Stimulated activated CD4-positive, alpha-beta T cell treated with anti-CD3 and anti-CD28 coated beads, TNF-alpha, amount 100 ng/mL, for 24 hours (primary cell): ENCODE data around the gene EIF5AL1.
"Not testable (repeated sequence)": the region's sequence is repeated elsewhere in the genome, so short reads cannot be mapped to it uniquely, and the experiment has no call there.

Source experiments
- DNase-seq, 3 experiments: peaks; one replicate each; pipeline ENCODE4 v3.0.0-alpha.2; 2020; ENCODE audit warnings: low read depth in 3 of 3

The EIF5AL1 gene

DNA sequence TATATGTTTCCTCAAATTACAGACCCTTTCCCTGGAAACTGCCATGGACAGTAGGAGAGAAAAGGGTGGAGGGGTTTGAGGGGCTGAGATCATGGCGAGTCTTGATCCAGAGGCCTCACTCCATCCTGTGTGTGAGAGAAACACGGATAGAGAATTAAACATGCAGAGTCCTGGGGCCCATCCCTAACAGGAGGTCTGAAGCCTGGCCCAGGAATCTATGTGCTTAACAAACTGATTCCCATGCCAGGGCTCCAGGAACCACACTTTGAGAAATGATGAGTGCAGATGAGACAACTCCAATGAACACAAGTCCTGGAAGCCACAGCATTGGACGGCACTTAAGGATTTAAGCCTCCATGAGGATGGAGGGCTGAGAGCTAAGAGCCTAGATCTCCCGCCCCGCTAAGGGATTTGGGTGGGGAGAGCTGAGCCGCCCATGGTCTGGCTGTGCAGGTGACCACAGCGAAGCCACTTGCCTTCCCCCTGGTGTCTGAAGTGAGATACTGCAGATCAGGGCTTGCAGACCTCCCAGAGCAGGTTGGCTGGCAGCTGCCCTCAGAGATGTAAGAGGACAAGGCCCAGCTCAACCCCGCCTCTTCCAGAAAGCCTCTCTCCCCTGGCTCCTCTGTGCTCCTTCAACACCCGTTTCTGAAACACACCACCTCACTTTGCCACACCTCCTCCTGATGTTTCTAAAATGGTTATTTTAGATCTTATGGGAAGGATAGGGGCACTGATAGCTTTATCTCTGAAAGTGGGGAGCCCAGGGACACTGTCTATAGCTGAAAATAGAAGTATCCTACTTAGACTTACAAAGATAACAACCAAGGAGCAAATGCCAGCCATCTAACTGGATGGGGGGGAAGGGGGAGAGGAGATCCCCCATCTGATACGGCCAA lies 24.8 kb upstream of the EIF5AL1 start:
- peak; percentile 7 to 15 (median 8) for DNase-seq

DNA sequence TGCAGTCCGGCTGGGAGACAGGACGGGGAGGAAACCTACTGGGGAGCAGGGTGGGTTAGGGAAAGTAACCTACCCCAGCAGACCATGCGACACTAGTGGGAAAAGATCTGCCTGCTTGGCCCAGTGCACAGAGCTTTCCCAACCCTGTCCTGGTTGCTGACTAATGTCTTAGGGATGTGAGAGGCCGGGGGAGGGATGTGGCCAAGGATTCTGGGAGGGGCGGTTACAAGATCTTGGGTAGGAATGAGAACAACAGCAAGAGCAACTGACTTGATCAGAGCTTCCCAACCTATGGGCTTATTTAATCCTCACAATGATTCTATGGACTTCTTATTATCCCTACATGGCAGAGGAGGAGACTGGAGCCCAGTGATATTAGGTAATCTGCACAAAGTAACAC lies 24.0 kb upstream of the EIF5AL1 start:
- no peak for DNase-seq

DNA sequence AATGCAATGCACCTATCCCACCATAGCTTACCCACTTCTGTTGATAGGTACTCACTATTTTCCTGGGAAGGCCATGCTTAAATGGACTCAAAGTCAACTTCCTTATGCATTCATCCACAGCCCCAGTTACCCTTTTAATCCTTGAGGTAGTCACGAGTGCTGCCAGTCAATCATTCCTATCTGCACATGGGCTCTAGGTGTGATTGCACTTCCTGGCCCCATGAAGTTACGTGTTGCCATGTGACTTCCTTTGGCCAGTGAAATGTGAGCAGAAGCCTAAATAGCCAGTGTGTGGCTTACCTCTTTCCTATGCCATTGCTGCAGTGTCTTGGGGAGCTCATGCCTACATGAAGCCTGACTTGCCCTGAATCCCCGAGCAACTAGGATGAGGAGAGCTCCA lies 23.5 kb upstream of the EIF5AL1 start:
- DNase-seq = no peak

DNA sequence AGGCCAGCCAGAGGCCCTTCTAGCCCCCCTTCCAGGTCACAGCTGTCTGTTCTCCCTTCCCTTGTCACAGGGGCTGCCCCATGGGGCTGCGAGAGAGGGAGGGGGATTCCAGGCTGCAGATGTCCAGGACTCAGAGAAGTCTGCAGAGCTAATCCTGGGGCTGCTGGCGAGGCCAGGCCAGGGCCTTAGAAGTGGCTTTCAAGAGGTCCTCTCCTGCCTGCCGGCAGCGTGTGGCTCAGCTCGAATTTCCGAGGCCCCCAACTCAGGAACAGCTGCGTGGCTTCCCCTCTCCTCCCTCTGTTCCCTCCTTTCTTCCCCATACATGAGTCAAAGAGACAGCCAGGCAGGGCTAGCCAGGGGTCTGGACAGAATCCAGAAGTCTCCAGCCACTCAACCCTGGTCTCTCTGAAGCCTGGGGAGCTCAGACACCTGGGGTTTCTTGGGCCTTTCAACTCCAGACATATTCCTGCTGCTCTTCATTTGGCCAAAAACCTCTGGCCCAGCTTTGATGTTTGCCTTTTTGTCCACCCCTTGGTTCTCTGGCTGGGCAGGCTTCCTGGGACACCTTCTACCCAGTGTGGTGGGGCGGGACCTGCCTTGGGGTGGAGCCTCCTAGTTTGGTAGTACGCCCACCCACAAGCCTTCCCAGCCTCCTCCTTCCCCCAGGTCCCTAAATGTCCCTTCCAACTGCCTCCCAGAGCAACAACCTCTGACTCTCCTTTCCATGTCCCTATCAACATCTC lies 21.8 kb upstream of the EIF5AL1 start:
- no peak for DNase-seq

DNA sequence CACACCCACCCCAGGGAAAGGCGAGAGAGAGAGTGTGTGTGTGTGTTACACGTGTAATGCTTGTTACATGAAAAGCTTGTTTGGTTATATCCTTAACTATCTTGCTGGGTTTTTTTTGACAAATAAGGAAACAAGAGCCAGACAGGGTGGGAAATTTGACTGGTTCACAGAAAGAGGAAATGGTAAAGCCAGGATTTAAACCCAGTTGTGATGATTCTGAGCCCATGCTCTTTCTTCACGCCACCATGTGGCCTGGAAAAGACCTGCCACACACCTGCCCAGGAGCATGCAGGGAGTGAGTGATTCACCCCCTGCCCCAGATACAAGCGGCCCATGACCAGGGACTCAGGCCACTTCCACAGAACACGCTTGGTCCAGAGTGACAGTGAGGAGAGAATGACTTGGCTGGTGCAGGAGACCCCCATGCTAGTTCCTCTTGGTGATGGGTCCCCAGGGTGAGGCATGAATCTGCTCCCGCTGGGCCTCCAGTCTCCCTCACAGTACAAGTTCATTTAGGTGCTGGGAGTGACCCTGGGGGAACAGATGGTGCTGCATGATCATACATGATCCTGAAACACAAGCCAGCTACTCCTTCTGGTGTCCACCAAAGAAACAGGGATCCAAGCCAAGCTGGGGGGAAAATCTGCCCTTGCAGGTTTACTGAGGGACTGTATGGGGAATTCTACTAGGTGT lies 21.0 kb upstream of the EIF5AL1 start:
- no peak for DNase-seq

DNA sequence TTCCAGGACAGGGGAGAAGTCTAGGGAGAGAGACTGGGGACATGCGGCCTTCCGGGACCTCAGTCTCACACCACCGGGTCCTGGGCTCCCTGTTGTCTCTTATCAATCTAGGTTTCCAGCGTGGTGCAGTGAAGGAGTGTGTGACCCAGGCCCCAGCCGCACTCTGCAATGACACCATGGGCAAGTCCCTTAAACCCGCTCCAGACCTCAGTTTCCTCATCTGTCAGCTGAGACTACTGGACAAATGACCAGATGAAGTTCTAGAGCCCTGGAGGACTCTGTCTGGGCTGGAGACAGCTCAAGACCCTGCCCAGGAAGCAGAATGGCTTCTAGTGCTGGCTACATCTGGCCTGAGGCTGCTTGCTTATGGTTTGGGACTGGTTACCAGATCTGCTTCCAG lies 20.1 kb upstream of the EIF5AL1 start:
- DNase-seq = no peak

DNA sequence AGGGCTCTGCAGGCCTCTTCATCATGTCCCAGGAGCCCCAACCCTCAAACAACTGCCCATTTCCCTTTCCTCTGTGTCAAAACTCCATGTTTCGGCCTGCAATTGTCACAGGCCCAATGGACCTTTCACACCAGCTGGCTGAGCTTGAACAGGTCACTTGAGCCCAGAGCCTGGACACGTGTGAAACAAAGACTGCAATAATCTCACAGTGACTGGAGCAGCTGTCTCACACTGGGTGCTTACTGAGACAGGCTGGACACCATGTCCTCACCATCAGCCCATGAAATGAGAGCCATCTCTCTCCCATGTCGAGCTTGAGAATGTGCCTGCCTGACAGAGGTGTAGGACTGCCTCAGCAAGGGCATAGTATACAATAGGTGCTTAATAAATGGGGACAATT lies 19.5 kb upstream of the EIF5AL1 start:
- no peak for DNase-seq

DNA sequence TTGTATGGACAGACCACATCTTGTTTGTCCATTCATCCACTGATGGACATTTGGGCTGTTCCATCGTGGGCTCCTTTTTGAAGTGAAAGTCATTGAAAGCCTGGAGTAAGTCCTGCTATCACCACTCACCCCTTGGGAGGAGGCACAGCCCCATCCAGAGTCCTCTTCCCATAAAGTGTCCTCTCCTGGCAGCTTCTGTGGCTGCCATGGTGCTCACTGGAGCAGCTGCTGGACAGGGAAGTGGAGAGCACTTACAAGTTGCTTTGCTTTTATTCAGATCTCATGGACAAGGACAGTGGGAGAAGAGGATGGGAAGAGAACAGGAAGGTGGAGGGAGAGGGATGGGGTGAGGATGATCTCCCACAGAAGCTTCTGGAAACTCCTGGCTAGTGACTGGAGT lies 18.5 kb upstream of the EIF5AL1 start:
- DNase-seq = no peak

DNA sequence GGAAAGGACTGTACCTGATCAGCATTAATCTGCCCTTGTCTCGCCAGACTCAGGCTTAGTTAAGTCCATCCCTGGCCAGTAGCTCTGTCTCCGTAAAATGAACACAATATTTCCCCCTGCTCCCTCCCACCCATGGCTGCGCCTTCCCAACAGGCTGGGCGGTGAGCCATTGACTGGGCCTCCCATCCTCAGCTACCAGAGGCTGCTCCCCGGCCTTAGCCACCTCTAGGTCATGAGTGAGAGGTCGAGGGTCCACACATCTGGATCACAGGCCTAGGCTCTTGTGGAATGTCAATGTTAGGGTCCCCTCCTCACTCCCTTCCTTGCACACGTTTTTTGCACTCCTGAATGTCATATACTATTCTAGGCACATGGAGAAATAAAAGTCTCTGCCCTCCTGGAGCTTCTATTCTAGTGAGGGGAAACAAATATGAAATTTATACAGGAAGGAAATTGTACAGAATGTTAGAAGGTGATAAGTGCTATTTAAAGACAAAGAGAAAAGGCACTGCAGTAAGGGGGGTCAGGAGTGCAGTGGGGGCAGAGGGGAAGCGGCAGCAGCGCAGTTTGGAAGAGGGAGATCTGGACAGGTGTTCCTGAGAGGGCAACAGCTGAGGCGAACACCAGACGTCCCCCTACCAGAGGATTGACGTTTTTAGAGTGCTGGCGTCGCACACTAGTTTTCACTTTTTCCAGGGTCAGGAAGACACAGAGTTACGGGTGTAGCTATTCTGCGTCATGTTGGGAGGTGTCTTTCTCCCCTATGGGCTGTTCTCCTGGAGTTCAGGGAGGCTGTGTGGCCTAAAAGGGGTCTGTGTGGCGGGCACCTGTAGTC lies 17.2 kb upstream of the EIF5AL1 start:
- DNase-seq = no peak

DNA sequence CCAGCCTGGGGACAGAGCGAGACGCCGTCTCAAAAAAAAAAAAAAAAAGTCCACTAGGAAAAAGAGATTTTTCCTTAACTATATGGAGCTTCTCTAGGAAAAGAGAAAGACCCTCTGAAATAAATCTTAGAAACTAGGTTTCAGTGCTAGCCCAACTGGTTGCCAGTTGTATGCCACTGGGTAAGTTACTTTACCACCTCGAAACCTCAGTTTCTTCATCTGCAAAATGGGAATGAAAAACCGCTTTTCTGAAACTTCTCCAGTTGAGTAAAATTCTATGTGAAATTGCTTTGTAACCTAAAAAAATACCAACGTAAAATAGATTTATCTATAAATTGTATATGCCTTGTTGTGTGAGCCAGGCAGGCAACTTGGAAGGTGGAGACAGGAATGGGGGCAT lies 16.5 kb upstream of the EIF5AL1 start:
- DNase-seq = no peak

DNA sequence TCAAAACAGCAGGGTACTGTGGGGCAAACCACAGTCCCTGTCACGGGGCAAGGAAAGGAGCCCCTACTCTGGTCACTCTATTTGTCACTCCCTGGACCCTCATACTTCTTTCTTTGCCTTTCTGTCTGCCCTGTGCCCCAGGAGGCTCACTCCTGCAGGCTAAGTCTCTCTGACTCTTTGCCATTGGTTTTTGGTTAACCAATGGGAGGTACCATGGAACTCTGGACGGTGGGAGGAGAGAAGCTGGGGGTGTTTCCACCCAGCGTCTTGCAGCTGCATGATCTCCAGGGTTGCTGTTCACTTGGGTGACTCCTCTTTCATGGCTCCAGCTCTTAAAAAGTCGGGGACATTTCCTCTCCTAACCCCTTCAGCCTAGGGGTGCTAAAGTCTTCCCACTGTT lies 15.4 kb upstream of the EIF5AL1 start:
- no peak for DNase-seq

DNA sequence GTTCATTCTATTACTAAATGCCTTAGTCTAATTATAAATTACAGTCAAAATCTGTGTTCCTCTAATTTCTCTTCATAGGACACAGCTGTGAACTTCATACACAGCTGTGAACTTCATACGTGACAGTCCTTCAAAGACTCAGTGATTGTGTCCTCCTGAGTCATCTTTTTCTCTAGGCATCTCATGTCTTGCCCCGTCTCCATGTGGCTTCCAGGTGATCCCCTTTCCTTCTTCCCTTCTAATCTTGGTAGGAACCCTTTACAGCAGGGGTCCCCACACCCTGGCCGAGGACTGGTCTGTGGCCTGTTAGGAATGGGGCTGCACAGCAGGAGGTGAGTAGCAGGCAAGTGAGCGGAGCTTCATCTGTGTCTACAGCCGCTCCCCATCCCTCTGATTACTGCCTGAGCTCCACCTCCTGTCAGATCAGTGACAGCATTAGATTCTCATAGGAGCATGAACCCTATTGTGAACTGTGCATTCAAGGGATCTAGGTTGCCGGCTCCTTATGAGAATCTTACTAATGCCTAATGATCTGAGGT lies 14.0 kb upstream of the EIF5AL1 start:
- no peak for DNase-seq

DNA sequence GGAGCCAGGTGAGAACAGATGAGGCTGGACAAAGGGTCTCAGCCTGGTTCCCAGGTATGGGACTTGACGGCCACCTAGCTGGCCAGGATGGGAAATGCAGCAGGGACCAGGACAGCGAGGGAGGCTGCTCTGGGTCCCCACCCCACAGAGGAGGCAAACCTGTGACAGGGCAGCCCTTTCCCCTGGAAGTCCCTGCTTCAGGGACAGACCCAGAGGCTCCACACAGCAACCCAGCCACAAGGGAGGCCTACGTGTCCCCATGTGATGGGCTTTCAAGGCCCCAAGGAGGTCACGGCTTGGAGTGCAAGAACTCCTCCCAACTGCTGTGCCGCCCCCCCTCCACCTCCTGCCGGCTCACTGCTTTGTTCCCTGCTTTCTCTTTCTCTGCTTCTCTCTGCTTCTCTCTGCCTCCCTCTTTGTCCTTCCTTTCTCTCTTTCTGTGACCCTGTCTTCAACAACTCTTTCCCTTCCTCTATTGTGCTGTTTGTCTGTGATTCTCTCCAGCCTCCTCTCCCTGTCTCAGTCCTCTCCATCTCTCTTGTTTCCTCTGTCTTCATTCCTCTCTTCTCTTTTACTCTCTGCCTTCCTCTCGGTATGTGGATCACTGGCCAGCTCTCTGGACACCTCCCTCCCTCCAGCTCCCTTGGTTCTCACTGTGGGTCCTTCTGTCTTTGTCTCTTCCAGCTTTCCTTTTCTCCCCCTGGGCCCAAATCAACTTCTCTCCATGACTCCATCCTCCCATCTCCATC lies 9.6 kb upstream of the EIF5AL1 start:
- DNase-seq = no peak

DNA sequence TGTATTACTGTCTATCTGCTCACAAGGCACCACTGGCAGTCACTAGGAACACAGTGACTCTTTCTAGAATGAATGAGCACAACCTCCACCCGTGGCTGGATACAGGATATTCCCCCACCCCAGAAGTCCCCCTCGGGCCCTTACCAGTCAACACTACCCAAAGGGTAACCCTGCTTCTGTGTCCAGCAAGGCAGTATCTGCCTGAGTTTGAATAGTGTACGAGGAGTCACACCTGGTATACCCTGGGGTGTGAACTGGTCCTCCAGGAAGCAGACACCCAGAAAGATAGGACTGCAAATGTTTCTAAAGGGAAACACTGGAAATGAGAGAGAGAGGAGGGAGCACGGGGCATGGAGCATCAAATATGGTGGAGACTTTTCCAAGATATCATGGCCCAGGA lies 8.5 kb upstream of the EIF5AL1 start:
- DNase-seq = not testable (repeated sequence)

DNA sequence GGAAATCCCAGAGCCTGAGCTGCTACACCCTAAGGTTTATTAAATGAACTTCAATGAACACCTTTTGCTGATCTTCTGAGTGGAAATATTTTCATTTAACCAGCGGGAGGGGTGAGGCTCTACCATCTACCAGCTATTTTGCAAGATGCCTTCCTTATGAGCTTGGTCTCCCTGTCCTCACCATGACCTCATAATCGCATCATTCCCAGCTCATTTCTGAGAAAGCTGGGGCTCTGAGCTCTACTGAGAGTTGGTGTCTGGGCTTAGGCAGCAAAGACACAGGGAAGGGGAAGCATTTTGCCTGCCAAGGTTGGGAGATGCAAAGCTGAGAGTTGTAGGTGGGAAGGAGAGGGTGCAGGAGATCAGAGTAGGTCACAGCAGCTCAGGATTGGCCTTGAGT lies 7.8 kb upstream of the EIF5AL1 start:
- DNase-seq = not testable (repeated sequence)

DNA sequence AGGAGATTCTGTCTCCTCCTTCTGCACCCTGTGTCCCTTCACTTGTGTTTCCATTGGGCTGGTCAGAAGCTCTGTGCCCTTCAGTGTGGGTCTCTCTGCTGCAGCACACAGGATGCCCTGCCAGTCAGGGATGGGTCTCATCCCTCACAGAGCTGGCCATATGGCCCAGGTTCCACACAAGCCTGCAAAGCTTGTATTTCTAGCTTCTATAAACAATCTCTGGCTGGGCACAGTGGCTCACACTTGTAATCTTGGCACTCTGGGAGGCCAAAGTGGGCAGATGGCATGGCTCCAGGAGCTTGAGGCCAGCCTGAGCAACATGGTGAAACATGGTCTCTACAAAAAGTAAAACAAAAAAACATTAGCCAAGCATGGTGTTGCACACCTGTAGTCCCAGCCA lies 7.0 kb upstream of the EIF5AL1 start:
- not testable (repeated sequence) for DNase-seq

DNA sequence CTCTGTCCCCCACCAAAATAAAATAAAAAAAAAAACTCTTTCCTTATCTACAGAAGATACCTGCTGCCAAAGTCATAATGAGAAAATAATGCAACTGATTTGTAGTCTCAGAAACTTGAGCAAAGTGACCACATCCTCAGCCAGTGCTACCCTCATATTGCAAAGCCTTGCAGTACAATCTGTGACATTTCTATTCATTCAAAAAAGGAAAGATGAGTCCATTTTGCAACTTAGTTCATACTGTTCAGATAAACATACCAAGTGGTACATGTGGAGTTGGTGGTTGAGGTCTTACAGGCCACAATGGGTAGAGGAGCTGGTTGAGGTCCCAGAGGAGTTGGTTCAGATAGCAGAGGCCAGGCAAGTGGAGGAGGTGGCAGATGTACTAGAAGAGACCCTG lies 6.5 kb upstream of the EIF5AL1 start:
- DNase-seq = no peak

DNA sequence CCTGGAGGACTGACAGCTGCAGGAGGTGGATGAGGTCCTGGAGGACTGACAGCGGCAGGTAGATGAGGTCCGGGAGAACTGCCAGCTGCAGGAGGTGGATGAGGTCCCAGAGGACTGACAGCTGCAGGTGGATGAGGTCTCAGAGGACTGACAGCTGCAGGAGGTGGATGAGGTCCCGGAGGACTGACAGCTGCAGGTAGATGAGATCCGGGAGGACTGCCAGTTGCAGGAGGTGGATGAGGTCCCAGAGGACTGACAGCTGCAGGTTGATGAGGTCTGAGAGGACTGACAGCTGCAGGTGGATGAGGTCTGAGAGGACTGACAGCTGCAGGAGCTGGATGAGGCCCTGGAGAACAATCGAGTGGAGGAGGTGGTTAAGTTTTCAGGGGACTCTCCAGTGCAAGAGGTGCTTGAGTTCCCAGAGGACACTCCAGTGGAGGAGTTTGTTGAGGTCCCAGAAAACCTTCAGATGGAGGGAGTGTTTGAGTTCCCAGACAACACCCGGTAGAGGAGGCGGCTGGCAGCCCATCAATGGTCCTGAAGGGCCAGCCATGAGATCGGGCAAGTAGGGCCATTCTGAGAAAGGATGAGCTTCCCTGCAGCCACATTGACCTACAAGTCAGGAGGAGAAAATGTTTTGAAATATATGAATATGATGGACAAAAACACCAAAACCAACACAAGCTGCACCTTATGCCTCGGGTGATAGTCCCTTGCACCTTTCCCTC lies 4.7 kb upstream of the EIF5AL1 start:
- DNase-seq = no peak

DNA sequence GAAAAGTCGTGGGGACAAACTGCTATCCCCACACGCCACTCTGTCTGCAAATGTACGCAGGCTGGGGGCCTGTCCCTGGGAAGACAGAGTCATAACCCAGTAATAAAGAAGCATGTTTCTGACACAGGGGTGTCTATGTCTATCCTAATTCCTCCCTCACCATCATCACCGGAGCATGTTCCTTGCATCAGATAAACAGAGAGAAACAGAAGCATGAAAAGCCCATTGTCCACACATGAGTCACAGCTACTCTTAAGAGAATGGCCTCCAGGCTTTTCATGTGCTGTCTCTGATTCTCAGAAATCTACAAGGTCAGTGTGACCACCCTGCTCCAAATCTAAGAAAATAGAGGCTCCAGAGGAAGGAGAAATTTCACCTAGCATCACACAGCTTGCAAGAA lies 4.1 kb upstream of the EIF5AL1 start:
- DNase-seq = not testable (repeated sequence)
